KOPT-K1 (cell line): ENCODE data around the gene SNUPN.
A peak's percentile ranks its signal among the peaks of the same experiment; 100 is the strongest.

Source experiments
- H3K27ac ChIP-seq: fragments of 200-600 bp; sonication (generic); 2 replicates; pipeline ENCODE4 v1.5.1; 2016; ENCODE audit warnings: antibody characterized with exemption, mild to moderate bottlenecking, low read depth, low read length; ENCODE audit not compliant: poor library complexity, severe bottlenecking
- H3K36me3 ChIP-seq: fragments of 200-600 bp; sonication (generic); 2 replicates; pipeline ENCODE4 v1.5.1; 2017; ENCODE audit warnings: antibody characterized with exemption, mild to moderate bottlenecking, low read length, moderate library complexity; ENCODE audit not compliant: insufficient read depth
- H3K9me3 ChIP-seq: fragments of 200-600 bp; sonication (generic); 2 replicates; pipeline ENCODE4 v1.5.1; 2017; ENCODE audit warnings: antibody characterized with exemption, low read length, mild to moderate bottlenecking; ENCODE audit not compliant: insufficient read depth, poor library complexity, severe bottlenecking

Gene SNUPN

GRCh38 chr15:75625542-75626347, at the start of gene SNUPN:
SNUPN (minus strand) TSS chr15:75625725; CDS start chr15:75621051, 4,674 bp downstream.
- H3K9me3 ChIP-seq: no peaks in the 10 kb centered on the region
- H3K27ac ChIP-seq: peak within 1 kb of the TSS; percentile 100
- peaks cover 2% of the 10 kb centered on the region for H3K36me3 ChIP-seq

- H3K27ac ChIP-seq: no peak overlapping the region
- no peaks in the 10 kb centered on the region for H3K9me3 ChIP-seq
- H3K36me3 ChIP-seq: no peaks in the 10 kb centered on the region
Observed at GRCh38 chr15:75674366-75674765, 48.8 kb upstream of the SNUPN start.

- Histone ChIP-seq H3K36me3 (no peaks in the 10 kb centered on the region), H3K27ac (no peak overlapping the region), H3K9me3 (no peaks in the 10 kb centered on the region)
Observed at GRCh38 chr15:75673426-75674235, 48.1 kb upstream of the SNUPN start.

DNA sequence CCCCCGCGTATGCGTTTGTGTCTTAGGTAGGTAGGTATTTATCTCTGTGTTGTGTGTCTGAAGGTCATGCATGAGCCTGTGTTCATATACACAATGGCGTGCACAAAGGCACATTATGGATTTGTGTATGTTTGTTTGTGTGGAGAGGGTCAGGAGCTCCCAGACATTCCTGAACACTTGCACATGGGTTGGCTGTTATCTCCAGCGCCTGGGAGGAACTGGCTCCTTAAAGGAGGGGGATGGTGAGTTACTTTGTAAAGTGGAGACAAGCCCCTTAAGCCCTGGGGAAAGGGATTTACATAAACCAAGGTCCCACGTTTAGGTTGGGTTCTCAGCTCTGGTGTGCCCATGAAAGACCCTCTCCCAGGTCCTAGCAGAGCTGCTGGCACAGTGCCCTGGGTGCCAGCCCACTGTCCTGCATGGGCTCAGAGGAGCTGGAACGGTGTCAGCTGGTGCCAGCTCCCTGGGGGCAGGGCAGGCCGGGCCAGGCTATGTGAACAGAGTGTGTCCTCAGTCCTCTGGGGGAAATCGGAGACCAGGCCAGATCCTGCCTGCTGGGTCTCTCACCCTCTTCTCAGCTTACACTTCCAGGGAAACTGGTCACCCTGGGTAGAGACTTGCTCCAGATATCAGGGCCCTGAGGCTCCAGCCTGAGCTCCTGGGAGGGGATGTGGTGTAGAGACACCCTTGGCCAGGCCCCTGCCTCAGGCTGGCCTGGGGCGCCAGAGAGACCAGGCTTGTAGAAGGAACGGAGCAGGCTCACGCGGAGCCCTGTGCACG, 47.3 kb upstream of the SNUPN start:
- Histone ChIP-seq H3K36me3 (no peaks in the 10 kb centered on the region), H3K27ac (no peak overlapping the region), H3K9me3 (no peaks in the 10 kb centered on the region)

GRCh38 chr15:75671730-75672602, 46.4 kb upstream of the SNUPN start:
- Histone ChIP-seq H3K27ac (no peak overlapping the region), H3K36me3 (no peaks in the 10 kb centered on the region), H3K9me3 (no peaks in the 10 kb centered on the region)

GRCh38 chr15:75669879-75670212, 44.3 kb upstream of the SNUPN start:
- Histone ChIP-seq H3K27ac (no peak overlapping the region), H3K9me3 (no peaks in the 10 kb centered on the region), H3K36me3 (no peaks in the 10 kb centered on the region)

GRCh38 chr15:75669191-75669878, 43.8 kb upstream of the SNUPN start:
- Histone ChIP-seq H3K27ac (no peak overlapping the region), H3K9me3 (no peaks in the 10 kb centered on the region), H3K36me3 (no peaks in the 10 kb centered on the region)

DNA sequence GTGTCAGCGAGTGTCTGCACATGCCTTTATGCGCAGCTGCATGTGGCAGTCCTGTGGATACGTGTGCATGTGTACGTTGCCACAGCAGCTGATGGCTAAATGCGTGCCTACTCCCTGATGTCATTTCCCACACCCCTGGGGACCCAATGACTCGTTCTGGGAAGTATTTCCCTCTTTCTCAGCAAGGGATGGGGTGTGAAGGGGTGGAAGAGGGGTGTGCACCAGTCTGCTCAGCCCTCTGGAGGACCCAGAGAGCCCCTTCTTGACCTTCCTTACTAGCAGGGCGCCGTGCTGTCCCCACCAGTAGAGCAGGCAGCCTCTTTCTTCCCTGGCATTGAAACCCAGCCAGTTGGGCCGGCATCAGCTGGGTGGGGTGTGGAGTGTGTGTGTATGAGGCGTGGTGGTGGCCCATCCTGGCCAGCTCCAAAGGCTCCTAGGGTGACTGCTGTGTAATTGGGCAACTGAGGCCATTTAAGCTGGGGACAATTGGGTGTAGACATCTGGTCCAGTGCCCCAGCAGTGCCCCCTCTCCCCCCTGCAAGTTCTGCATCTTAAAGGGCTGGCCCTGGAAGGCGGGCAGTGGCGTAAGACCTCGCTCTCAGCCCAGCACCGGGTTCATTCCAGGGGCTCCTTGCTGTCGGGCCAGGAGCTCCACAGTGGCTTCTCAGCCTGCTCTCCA, 41.4 kb upstream of the SNUPN start:
- no peaks in the 10 kb centered on the region for H3K36me3 ChIP-seq
- no peak overlapping the region for H3K27ac ChIP-seq
- no peaks in the 10 kb centered on the region for H3K9me3 ChIP-seq

DNA sequence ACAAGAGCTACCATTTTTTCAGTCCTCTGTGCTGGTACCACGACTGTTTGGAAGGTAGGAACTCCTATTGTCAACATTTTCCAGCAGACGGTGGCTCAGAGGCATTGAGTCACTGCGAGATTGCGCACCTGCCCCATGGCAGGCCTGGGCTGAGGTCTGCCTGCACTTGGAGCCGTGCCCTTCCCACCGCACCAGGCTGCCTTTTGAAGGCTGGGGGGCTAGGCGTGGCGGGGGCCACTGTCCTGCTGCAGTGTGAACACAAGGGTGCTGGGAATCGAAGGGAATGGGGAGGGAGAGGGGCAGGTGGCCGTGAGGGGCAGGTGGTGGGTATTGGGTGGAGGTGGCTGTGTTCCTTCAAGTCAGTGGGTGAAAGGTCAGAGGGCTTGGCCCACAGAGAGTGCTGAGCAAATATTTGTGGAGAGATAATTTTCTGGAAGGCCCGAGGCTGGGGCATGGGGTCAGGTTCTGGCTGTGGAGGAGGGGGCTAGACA, 38.5 kb upstream of the SNUPN start:
- no peaks in the 10 kb centered on the region for H3K36me3 ChIP-seq
- no peaks in the 10 kb centered on the region for H3K9me3 ChIP-seq
- no peak overlapping the region for H3K27ac ChIP-seq

- Histone ChIP-seq H3K9me3 (no peaks in the 10 kb centered on the region), H3K27ac (no peak overlapping the region), H3K36me3 (no peaks in the 10 kb centered on the region)
Observed at GRCh38 chr15:75662823-75663519, 37.4 kb upstream of the SNUPN start.

GRCh38 chr15:75661756-75662140, 36.2 kb upstream of the SNUPN start:
- no peaks in the 10 kb centered on the region for H3K9me3 ChIP-seq
- H3K36me3 ChIP-seq: no peaks in the 10 kb centered on the region
- no peak overlapping the region for H3K27ac ChIP-seq

- Histone ChIP-seq H3K36me3 (no peaks in the 10 kb centered on the region), H3K27ac (no peak overlapping the region), H3K9me3 (no peaks in the 10 kb centered on the region)
Observed at GRCh38 chr15:75661100-75661755, 35.7 kb upstream of the SNUPN start.
